Measurements from ENCODE around the gene ROR2.
"Not testable (repeated sequence)": the region's sequence is repeated elsewhere in the genome, so short reads cannot be mapped to it uniquely, and the experiment has no call there.

Gene ROR2

DNA sequence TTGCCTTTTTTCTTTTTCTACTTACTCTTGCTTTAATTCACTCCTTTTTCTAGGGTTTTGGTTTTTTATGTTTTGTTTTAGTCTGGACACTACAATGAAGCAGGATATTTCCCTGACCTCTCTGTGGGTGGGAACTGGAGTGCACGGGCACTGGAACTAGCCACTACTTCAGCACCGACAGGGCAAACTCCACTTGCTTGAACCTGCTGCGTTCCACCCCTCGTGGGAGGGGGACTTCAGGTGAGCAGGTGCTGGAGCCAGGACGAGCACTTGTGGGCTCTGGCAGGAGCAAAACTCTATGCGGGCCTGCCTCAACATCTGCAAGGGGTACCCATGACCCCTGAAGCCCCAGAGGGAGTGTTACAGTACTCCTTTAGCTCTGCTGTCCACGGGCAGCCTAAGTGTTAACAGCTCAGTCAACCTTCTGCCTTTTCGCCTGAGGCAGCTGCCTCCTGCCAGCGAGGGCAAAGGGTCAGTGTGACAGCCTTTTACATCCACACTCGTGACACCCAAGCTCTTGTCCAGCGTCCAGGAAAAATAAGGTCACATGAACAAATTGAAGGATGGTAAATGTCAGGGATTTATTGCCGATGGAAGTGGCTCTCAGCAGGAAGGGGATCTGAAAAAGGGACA lies 382.3 kb downstream of the ROR2 start:
- DNase-seq (ENCODE audit: low spot score), result no peak

DNA sequence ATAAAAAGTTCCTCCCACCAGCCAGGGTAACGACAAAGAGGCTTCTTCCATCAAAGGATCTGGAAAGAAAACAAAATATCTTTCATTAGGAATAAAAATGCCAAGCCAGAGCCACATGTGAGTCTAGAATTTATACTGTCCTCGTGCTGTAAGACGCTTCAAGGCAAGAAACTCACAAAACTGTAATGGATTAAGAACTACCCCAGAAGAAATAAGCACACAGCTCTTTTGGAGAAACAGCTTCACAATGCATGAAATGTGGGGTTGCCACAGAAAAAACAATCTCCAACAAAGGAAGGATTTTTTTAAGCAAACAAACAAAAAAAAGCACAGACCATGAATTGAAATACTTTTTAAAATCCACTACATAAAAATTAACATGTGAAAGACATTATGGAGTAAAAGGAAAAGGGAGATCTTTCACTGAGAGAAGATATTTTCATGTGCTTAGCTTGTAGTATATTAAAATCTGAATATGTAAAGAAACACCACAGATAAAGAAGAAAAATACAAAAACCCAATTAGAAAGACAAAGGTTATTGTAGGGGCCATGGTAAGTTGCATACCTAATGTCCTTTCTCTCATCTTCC lies 385.9 kb downstream of the ROR2 start:
- DNase-seq (ENCODE audit: low spot score), result no peak

DNA sequence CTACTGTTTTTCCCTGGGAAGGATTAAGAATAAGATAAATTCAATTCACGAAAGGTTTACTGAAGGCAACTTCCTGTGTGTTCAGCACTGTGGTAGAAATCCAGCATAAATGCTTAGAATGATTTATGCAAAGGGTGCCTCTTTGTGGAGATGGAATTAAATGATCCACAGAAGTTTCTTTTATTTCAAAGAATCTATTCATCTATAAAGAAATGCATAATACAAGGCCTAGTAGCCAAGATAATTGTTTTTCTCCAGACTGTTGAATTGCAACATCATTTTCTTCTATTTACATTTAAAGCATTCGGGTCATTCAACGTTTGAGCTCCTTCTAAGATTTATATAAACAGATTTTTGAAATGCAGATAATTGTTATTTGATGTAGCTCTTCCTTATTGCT lies 387.6 kb downstream of the ROR2 start:
- peak; percentile 40 for DNase-seq (ENCODE audit: low spot score)

DNA sequence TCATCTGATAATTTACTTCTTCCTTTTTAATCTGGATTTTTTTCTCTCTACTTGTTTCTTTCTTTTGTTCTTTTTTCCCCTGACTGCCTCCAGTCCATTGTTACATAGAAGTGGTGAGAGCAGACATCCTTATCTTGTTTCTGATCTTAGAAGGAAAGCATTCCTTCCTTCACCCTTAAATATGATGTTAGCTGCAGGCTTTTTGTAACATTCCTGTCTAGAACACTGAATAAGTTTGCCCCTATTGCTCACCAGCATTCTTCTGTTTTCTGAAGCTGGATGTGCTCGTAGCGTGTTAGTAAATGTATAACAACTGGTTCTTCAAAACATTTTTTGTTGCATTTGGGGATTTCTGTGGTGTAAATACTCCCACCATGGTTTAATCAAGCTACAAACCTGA lies 389.7 kb downstream of the ROR2 start:
- DNase-seq (ENCODE audit: low spot score), result no peak

DNA sequence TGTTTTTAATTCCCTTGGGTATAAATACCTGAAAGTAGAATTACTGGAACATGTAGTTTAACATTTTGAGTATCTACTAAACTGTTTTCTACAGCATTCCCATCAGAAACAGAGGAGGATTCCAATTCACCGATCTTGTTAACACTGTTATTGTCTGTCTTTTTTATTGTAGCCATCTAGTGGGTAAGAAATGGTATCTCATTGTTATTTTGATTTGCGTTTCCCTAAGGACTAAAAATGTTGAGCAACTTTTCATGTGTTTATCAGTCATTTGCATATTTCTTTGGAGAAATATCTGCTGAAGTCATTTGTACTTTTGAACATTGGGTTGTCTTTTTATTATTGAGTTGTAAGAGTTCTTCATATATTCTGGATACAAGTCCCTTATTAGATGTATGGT lies 391.1 kb downstream of the ROR2 start:
- no peak for DNase-seq (ENCODE audit: low spot score)

DNA sequence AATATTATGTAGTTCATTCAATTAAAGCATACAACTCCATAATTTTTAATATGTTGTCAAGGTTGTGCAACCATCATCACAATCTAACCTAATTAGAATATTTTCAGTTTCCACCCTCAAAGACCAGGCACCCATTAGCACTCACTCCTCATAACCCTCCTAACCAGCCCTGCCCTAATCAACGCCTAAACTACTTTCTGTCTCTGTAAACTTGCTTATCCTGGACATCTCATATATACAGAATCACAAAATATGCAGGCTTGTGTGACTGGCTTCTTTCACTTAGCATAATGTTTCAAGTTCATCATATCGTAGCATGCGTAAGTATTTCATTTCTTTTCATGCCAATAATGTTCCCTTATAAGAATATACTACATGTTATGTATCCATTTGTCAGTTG lies 391.6 kb downstream of the ROR2 start:
- no peak for DNase-seq (ENCODE audit: low spot score)

DNA sequence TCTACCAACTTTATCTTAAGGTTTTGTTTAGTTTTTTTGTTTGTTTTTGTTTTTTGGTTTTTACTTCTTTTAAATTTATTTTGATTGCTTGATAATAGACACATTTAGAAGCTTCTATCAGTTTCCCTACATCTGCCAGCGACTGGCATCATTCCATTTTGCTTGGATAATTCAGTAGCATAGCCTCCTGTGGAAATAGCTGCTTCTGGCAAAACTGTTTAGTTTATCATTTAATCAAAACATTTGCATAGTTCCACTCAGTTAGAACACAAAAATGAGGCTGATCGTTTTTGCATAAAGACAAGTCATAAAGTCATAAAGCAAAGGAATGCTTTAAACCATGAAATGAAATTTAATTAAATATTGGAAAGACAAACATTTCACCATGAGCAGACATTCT lies 392.7 kb downstream of the ROR2 start:
- DNase-seq (ENCODE audit: low spot score), result no peak

DNA sequence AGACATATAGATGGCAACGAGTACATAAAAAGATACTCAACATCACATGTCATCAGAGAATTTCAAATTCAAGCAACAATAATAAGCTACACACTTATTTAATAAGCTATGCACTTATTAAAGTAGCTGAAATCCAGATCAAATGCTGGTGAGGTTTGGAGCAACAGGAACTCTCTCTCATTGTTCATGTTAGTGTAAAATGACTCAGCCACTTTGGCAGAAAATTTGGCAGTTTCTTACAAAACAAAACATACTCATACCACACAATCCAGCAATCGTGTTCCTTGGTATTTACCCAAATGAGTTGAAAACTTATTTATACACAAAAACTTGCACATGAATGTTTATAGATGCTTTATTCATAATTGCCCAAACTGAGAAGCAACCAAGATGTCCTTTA lies 394.9 kb downstream of the ROR2 start:
- DNase-seq (ENCODE audit: low spot score), result no peak

DNA sequence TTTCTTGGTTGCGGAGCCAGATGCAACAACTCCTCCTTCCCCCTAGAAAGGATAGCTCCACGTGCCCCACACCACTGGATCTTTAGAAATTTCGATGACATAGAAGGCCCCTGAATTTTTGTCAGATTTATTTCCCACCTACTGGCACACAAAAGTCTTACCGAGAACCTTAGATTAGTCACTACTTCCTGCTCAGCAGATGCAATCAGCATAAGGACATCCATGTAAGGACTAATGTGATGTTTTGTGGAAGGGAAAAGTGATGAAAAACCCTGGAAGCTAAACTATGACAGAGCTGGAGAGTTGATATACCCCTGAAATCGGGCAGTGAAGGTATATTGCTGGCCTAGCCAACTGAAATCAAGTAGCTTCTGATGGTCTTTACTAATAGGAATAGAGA lies 400.9 kb downstream of the ROR2 start:
- no peak for DNase-seq (ENCODE audit: low spot score)

DNA sequence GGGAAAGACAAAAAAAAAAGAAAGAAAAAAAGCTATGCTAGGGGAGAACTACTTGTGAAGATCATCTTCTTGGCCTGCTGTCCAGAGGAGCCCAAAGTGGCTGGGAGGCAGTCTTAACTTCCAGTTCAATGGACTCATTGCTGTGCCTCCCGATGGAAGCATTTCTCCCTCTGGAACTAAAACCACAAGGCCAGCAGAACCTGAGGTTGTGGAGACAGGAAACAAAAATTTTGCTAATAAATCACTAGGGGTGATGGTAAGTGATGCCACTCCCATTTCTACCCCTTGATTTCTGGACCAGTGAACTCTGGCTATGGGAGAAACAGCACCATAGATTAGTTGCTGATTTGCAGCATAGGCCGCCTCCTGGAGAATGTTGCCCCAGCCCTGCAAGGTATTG lies 402.9 kb downstream of the ROR2 start:
- no peak for DNase-seq (ENCODE audit: low spot score)

DNA sequence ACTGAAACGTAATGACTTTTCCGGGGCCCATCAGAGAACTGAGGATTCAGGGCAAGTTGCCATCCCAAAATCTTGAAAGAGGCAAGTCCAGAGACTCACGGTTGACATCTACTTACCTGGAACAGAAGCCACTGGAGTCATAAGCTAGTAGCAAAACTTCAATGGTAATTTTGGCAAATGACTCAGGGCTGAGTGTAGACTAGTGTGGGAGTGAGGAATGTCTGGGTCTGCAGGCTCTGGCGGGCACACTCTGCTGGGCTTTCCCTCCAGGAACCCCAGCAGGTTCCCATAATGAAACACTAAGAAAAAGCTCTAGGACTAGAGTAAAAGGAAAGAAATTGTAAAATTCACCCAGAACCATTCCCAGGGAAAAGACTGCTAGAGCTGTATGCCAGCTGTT lies 403.5 kb downstream of the ROR2 start:
- DNase-seq (ENCODE audit: low spot score), result no peak

DNA sequence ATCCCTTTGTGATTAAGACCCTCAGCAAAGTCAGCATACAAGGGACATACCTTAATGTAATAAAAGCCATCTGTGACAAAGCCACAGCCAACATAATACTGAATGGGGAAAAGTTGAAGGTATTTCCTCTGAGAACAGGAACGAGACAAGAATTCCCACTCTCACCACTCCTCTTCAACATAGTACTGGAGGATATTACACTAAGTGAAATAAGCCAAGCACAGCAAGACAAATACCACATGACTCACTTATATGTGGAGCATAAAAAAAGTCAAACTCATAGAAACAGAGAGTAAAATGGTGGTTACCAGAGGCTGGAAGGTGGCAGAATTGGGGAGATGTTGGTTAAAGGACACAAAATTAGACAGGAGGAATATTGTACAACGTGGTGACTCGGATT lies 408.3 kb downstream of the ROR2 start:
- DNase-seq (ENCODE audit: low spot score), result no peak

DNA sequence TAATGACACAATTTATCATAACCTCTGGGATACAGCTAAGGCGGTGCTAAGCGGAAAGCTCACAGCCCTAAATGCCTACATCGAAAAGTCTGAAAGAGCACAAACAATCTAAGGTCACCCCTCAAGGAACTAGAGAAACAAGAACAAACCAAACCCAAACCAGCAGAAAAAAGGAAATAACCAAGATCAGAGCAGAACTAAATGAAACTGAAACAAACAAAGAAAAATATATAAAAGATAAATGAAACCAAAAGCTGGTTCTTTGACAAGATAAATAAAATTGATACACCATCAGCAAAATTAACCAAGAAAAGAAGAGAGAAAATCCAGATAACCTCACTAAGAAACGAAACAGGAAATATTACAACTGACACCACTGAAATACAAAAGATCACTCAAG lies 409.5 kb downstream of the ROR2 start:
- not testable (repeated sequence) for DNase-seq (ENCODE audit: low spot score)

DNA sequence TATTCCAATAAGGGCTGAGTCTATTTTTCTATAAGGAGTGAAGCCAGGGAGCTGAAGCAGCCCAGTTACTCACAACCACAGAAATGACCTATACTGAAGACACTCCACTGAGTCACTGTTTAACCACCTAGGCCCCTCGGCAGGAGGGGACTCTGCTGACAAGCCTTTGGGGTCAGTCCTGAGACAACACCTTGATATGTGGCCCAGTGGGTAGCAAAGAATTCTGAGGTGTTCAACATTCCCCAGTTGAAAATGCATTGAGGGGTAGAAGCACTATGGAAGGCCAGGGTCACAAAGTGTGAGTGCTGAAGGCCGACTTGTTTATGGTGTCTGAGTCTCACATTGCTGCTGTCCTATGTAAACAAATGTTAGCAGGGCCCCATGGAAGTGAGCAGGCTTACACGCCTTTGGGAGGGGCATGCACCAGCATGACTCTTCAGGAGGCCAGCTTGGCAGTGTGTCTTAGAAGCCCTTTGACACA lies 413.8 kb downstream of the ROR2 start:
- DNase-seq (ENCODE audit: low spot score), result no peak

DNA sequence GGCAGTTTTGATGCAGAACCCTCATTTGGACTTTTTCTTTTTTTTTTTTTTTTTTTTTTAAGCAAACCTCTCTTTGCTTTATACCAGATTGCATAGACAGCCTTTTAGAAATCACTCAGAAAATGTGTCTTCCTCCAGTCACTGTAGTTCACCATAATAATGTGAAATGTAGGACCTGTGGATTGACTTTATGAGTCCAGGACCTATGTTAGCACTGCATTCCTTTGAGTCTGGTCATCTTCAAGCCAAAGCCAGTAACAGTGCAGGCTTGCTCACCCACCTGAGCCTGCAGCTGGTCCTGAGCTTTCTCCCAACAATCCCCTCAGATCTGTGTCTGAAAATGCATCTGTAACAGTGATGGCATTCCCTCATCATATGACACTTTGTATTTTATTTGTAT lies 415.7 kb downstream of the ROR2 start:
- no peak for DNase-seq (ENCODE audit: low spot score)

DNA sequence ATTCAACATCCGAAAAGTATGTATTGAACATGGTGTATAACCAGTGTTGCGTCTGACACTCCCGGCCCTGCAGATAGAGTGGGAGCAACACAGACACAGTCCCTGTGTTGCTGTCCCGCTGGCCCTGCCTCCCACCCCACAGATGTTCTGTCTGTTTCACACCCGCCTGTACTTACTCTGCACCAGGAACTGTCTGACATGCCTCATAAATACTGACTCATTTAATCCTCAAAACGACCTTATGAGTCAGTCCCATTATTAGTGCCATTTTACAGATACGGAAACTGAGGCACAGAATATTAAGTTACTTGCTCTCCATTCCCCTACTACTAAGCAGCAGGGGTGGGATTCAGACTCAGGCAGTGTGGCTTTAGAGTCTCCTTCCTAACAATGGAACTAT lies 416.6 kb downstream of the ROR2 start:
- no peak for DNase-seq (ENCODE audit: low spot score)

DNA sequence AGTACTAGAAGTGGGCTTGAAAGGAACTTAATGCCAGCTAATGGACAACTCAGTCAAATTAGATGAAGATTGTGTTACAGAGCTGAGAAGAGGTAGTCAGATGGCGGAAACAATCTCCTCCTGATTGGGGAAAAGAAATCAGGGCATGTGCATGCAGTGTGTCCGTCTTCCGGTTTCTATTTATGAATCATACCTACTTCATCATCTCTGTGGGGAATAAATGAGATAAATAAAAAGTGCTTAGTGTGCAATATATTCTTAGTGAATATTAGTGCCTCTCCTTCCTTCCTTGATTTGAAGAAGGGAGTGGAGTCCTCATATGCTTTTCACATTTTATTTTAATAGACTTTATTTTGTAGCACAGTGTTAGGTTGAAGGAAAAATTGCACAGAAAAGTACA lies 417.7 kb downstream of the ROR2 start:
- peak; percentile 14 for DNase-seq (ENCODE audit: low spot score)

DNA sequence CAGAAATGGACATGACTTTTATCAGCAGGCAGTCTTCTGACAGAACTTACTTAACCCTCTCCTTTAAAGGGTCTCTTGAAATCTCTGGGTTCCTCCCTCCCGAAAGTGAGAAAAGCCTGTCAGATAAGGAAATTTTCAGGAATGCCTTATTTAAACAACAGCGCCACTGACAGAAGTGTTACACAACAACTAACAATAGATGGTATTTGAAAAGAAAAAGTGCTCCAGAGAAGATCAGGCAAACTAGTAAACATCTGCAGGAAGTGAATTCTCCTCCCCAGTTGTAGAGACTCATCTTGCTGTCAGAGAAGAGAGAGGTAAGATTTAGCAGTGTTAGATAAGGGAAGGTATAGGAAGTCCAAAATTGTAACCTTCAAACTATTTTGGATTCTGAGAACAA lies 419.2 kb downstream of the ROR2 start:
- DNase-seq (ENCODE audit: low spot score), result no peak

DNA sequence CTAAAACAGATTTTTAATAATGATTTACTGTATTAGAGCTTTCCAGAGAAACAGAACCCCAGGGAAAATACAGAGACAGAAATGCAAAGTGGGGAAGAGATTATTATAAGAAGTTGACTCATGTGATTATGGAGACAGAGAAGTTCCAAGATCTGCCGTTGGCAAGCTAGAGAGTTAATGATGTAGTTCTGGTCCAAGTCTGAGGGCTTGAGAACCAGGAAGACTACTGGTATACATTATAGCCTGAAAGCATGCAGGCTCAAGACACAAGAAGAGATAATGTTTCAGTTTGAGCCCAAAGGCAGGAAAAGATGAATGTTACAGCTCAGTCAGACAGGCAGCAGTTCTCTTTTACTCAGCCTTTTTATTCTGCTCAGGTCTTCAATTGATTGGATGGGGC lies 427.5 kb downstream of the ROR2 start:
- no peak for DNase-seq (ENCODE audit: low spot score)

DNA sequence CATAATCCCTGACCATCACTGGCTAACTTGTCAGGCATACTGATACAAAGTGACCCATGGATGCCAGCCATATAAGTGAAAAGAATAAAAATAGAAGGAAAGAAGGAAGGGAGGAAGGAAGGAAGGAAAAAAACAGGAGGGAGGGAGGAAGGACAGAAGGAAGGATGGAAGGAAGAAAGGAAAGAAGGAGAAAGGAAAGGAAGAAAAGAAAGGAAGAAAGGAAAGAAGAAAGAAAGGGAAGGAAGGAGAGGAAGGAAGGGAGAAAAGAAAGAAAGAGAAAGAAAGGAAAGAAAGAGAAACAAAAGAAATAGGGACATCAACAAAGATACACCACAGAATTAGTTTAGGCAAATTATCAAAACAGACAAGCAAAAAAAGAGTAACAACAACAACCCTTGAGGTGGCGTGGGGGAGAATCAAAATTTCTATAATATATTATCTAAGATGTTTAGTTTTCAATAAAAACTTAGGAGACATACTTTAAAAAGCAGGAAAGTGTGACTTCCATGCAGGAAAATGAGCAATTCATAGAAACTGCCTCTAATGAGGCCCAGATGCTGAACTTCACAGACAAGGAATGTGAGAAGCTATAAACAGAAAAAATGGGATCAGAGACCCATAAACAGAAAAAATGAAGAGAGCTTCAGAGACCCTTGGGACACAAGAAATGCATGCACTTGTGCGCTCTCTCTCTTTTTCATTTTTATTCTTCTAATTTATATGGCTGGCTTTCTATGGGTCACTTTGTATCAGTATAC lies 430.3 kb downstream of the ROR2 start:
- DNase-seq (ENCODE audit: low spot score), result no peak

DNA sequence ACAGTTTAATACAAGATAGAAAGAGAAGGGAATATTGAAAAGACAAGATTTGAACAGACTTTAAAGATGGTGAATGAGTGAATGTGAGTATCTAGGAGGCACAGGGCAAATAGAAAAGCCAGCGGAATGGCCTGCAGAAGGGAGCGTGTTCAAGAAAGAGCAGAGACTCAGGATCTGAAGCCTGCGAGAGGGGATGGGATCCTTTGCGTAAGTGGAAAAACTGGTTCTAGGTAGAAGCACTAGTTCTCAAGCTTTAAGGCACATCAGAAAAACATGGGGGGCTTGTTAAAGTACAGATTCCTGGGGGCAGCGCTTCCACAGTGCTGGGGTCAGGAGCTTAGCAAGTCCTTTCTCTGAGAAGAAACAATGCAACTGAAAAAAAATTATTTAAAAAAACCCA lies 431.6 kb downstream of the ROR2 start:
- no peak for DNase-seq (ENCODE audit: low spot score)

DNA sequence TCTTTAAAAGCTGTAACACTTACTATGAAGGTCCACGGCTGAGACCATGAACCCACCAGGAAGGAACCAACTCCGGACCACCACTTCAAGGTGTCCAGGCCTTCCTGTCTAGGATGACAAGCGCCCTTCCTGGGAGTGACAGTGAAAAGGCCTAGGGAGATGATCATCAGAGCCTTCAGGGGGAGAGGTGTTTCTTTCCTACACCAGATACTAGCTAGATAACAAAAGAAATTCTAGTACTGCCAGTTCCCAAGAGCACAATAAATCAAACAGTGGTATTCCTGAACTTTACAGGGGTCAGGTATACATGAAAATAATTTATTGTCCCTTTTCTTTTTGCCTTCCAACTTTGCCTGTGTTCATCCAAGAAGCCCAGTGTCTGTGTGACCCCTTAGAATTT lies 432.2 kb downstream of the ROR2 start:
- no peak for DNase-seq (ENCODE audit: low spot score)

DNA sequence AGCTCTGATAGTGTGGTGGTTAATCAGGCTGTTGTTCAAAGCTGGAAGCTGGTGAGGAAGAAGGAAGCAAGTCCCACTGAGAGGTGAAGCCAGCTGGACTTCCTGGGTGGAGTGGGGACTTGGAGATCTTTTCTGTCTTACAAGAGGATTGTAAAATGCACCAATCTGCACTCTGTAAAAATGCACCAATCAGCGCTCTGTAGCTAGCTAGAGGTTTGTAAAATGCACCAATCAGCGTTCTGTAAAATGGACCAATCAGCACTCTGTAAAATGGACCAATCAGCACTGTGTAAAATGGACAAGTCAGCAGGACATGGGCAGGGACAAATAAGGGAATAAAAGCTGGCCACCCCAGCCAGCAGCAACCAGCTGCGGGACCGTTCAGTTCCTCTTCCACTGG lies 432.7 kb downstream of the ROR2 start:
- DNase-seq (ENCODE audit: low spot score), result not testable (repeated sequence)

DNA sequence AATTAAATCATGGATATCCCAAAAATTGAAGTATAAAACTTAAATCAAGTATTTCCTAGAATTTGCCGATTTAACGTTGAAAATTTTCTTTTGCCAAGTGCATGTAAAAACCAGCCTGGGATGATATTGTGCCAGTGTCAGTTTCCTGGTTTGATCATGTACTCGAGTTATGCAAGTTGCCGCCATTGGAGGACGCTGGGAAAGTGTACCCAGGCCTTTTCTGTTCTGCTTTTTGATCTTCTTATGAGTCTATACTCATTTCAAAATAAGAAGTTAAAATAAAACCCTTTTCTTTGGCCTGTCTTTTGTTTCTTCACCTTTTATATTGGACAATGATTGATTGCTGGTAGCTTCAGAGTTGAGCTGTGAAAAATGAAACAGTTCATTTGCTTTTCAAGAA lies 433.3 kb downstream of the ROR2 start:
- no peak for DNase-seq (ENCODE audit: low spot score)

Data from COLO829 (cell line).